ENCODE measurements around the gene LDLRAD2.
A peak's percentile ranks its signal among the peaks of the same experiment; 100 is the strongest.

LDLRAD2 gene

GRCh38 chr1:21865609-21865942 lies 53.5 kb downstream of the LDLRAD2 start:
- no peak for DNase-seq

DNA sequence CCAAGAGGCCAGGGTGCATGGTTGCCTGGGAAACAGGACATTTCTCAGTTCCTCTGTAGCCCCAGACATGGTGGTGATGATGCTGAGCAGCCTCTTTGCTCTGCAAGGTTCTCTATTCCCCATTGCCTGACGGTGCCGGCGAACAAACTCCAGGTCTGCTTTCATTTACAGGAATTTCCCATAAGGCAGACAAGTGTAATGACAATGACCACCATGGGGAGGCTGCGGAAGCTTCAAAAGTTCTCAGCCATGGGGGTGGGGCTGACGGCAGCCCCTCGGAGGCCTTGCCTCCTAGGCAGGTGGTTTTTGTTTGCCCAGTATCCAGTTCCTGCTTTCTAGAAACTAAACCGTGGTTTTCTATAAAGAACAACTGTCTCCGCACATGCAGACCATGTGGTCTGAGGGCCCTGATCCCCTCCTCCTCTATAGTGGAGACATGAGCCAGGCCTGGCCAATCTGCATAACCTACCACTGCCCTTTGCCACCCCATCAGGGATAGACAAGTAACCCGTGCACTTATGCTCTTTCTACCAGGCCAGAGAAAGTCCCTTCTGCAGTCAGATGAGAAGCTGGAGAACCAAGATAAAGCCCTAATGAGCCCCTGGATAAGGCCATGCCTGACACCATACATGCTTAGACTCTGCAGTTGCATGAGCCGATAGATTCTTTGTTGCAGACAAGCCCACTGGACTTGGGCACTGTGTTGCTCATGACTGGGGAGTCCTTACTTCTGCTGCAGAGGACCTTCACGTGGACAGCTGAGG lies 54.1 kb downstream of the LDLRAD2 start:
- DNase-seq = no peak

DNA sequence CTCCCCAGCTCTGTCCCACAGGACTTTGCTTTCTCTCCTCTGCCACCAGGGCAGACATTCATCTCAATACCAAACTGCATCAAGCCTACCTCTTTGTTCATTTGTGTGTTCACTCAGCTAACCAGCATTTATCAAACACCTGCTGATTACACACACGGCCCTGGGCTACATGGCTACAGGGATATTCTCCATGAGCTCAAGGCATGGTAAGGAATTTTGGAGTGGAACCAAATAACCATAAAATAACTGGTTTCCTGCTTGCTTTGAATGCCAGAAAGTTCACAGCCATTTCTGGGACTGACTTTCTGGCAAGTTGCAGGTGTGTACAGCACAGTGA lies 54.6 kb downstream of the LDLRAD2 start:
- no peak for DNase-seq

GRCh38 chr1:21867451-21867996 lies 55.5 kb downstream of the LDLRAD2 start:
- no peak for DNase-seq

- no peak for DNase-seq
Measured at GRCh38 chr1:21868482-21868881, 56.4 kb downstream of the LDLRAD2 start.

- no peak for DNase-seq
Measured at GRCh38 chr1:21868941-21869454, 56.9 kb downstream of the LDLRAD2 start.

- peak; percentile 69 for DNase-seq
Measured at GRCh38 chr1:21869620-21870121, 57.6 kb downstream of the LDLRAD2 start.

DNA sequence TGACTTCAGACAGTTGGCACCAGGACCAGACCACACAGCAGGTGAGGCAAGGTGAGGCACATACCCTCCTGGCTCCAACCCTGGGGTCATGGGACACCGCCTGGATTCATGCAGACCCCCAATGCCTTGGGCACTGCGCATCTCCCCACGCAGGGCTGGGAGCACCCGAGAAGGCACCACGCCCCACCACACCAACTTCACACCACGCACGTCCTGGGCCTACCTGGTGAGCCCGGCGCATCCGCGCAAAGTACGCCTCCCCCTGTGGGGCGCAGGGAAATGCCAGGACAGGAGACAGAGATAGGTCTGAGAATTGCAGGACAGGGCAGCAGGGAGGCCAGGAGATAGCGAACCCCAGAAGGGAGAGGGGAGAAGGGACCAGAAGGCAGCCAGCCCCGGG lies 58.5 kb downstream of the LDLRAD2 start:
- no peak for DNase-seq

DNA sequence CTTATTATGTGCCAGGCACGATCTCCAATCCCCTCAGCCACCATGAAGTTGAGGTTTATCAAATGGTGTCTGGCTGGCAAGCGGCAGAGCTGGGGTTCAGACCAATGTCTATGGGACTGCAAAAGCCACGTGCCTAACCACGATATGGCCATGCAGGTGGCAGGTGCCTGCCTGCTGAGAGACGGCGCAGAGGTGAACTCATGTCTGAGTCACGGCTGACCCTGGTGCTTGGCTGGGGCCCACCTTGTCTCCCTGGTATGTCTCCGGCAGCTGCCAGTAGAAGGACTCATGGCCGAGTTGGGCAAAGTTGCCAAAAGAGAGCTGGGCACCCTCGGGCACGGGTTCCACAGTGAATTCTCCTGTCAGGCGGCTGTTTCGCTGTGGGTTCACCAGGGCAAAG lies 59.9 kb downstream of the LDLRAD2 start:
- DNase-seq = no peak

- peak; percentile 19 for DNase-seq
Measured at GRCh38 chr1:21872445-21873079, 60.5 kb downstream of the LDLRAD2 start.

DNA sequence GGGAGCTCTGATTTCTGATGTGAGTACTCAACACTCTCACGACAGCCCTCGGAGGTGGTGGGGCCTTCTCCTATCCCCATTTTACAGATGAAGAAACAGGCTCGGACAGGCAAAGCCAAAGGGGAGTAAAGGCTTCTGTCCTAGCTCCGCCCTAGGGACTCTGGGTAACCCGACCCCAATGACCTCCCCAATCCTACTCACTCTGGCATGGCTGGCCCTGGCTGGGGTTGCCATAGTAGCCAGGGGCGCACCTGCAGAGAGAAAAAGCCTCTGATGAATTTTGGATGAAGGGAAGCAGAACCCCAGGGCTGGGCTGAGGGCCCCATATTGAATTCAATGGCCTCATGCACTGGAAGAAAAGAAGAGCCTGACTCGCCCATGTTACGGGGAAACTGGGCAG lies 61.1 kb downstream of the LDLRAD2 start:
- DNase-seq = no peak

- DNase-seq = no peak
Measured at GRCh38 chr1:21873761-21874160, 61.7 kb downstream of the LDLRAD2 start.

GRCh38 chr1:21874328-21874727 lies 62.3 kb downstream of the LDLRAD2 start:
- no peak for DNase-seq

All from NCI-H2107 (cell line).